HG03442 (cell line): Measurements from ENCODE around the gene DTX1.

ENCODE experiments used
- ATAC-seq: cut with Tn5 transposase; IDR thresholded peaks from one replicate; pipeline ENCODE4 v1.9.1; 2021; ENCODE audit warnings: mild to moderate bottlenecking, moderate library complexity; ENCODE audit not compliant: unreplicated experiment

DTX1 gene

DNA sequence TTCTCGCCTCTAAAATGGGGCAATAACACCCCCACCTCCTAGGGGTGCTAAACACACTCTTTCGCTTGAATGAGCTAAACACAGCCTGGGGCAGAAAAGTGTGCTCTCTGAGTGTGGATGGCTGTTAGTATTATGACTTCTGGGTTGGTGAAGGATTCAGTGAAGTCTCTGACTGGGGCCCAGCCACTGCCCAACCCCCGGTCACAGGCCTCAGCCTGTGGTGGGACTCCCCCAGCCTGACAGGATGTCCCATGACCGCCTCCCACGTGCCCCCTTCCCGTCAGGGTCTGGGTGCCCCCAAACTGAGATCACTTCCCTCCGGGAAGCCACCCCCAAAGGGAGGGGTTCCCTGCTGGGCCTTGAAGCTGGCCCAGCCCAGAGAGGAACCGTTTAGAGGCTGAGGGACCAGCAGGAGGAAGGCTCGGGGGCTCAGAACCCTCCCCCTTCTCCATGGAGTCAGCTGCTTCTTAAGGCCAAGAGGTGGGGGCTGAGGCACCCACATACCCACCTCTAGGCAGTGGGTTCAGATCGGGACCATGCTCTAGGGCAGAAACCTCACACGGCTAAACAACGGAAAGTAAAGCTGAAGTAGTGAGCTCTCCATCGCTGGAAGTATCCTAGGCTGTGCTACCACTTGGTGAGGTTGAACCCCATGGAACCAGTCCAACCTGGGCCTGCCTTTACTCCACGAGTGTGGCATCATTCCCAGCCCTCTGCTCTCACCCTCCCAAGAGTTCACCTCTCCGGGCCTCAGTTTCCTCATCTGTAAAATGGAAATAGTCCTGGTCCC is 13.8 kb downstream of the DTX1 start:
- ATAC-seq: peak; percentile 39

DNA sequence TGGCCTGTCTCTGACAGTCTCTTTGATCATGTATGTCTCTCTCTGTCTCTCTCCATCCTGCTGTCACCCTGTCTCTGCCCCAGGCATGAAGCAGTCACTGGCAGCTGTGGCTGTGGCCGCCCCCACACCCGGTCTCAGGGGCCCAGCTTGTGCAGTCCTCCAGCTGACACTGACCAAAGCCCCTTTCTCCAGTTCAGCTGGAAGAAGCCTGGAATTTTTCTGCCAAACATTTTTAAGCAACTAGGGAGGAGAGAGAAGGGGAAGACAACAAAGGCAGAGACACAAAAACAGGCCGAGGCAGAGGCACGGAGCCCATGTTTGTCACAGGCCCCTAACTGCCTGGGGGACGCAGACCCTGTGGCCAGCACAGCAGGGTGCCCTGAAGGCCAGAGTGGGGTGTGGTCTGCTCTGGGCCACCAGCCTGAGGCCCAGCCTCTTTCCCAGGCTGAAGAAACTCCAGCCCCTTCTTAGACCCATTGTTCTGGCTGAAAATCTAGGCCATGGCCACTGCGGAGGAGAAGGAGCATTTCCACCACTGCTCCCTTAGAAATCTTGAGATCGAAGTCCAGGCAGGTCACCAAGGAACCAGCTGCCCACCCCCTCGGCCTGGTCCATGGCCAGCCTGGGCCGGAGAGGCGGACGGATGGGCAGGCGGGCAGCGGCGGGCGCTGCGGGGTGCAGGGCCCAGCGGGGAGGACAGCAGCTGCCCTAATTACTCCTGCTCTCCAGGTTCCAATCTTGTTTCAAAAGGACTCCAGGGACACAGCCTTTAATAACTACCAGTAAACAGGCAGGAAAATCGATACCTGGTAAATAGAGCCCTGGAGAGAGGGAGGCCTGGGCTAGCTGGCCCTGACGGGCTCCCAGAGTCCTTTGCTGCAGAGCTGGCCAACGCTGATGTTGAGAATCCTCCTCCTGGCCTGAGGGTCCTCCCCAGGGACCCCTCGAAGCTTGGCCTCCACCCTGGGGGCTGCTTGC is 14.9 kb downstream of the DTX1 start:
- ATAC-seq: no peak

DNA sequence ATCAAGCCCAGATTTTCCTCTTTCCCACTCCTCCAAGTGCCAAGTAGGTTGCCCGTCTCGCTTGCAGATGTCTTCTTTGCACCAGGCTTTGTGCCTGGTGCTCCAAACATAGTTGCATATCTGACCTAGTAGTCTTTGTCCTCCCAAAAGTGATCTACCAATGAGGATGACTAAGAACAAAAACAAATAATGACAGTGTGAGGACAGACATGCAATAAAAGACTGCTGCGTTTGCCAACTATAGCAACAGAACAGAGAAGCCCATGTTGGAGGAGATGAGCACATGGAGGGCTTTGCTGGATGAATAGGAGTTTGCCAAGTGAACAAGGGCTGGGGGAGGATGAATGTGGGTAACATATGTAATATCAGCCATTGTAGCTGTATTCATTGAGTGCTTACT is 15.6 kb downstream of the DTX1 start:
- ATAC-seq: no peak

DNA sequence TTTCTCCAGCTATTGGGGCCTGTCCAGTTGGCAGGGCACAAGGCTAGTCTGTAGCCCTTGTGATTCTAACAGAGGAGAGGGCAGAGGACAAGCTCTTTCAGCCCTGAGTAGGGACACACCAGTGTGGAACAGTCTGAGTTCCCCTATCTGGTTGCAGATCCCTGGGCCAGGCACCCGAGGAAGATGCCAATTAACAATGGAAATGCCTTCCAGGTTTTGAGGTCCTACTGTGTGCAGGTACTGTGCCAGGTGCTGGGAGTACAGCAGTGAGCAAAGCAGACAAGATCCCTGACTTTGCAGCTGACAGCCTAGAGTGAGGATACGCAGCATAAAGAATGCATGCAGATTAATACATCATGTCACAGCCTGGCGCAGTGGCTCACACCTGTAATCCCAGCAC is 17.1 kb downstream of the DTX1 start:
- ATAC-seq: no peak

DNA sequence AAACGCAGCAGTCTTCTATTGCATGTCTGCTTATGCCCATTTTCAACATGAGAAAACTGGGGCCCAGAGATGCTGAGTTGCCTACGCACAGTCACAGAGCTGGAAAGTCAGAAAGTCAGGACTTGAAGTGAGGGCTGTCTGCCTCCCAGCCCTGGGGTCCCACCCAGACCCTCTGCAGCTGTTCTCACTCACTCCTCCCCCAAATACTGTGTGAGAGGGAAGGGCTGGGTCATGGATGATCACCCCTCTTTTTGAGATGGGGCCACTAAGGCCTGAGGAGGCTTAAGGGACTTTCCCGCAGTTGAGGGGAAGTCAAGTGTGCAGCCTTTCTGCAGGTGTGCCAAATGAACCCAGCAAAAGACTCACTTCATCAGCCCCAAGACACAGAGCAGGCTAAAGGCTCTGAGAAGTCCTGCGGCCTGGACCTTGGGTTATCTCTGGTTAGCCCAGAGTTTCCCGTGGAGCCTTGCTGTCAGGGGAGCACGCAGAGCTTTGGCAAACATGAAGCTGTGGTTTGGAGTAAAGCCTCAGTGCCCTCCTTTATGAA is 18.7 kb downstream of the DTX1 start:
- ATAC-seq: peak; percentile 86

DNA sequence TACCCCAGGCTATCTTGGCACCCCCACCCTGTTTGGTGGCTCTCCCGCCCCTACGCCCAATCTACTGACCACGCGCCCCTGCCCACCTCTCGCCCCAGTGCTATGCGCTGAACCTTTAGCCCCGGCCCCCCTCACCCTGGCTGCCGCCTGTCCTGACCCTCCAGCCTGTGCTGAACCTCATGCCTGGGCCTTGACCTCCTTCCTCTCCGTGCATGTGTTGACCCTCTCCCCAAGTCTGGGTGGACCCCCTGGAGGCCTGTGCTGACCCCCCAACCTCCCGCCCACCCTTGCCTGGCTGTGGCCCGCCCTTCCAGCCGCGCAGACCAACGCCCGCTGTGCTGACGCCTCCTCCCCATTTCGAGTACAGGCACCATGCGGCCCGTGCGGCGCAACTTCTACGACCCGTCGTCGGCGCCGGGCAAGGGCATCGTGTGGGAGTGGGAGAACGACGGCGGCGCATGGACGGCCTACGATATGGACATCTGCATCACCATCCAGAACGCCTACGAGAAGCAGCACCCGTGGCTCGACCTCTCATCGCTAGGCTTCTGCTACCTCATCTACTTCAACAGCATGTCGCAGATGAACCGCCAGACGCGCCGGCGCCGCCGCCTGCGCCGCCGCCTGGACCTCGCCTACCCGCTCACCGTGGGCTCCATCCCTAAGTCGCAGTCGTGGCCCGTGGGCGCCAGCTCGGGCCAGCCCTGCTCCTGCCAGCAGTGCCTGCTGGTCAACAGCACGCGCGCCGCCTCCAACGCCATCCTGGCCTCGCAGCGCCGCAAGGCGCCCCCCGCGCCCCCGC is 20.7 kb downstream of the DTX1 start:
- no peak for ATAC-seq

DNA sequence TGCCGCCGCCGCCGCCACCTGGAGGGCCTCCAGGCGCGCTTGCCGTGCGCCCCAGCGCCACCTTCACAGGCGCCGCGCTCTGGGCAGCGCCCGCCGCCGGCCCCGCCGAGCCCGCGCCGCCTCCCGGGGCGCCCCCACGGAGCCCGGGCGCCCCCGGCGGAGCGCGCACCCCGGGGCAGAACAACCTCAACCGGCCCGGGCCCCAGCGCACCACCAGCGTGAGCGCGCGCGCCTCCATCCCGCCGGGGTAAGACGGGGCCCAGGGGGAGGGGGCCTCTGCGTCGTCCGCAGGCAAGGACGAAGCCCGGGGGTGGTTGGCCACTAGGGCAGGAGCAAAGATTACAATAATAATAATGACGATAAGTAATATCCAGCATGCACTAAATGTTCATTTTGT is 21.3 kb downstream of the DTX1 start:
- no peak for ATAC-seq

DNA sequence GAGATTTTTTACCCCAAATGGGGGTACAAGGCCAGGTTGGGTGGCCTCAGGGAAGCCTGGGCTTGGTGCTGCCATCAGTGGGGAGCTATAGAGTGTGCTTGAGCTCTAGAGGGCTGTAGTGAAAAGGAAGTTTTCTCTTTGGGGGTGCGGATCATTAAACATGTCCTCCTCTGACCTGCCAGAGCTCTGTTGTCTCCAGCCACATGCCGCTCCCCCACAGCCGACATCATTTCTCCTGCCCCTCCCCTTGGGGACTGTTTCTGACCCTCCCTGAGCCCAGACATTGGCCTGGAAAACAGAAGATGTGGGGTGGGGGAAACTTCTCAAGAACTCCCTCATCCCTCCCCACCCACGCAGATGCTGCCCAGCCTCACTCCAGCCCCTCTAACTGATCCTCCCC is 25.3 kb downstream of the DTX1 start:
- no peak for ATAC-seq

DNA sequence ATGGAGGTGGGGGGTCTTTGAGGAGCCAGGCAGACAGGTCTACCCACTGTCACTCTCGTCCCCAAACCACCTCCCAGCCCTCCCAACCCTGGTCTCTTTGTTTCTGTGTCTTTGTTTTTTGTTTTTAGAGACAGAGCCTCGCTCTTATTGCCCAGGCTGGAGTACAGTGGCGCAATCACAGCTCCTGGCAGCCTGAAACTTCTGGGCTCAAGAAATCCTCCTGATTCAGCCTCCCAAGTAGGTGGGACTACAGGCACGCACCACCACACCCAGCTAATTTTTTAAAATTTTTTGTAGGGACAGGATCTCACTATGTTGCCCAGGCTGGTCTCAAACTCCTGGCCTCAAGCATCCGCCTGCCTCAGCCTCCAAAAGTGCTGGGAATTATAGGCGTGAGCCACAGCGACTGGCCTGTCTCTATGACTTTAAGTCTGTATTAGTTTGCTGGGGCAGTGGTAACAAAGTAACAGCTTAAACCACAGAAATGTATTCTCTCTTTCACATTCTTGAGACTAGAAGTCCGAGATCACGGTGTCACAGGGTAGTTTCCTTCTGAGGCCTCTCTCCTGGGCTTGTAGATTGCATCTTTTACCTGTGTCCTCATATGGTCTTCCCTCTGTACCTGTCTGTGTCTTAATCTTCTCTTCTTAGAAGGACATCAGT is 26.1 kb downstream of the DTX1 start:
- peak; percentile 63 for ATAC-seq

DNA sequence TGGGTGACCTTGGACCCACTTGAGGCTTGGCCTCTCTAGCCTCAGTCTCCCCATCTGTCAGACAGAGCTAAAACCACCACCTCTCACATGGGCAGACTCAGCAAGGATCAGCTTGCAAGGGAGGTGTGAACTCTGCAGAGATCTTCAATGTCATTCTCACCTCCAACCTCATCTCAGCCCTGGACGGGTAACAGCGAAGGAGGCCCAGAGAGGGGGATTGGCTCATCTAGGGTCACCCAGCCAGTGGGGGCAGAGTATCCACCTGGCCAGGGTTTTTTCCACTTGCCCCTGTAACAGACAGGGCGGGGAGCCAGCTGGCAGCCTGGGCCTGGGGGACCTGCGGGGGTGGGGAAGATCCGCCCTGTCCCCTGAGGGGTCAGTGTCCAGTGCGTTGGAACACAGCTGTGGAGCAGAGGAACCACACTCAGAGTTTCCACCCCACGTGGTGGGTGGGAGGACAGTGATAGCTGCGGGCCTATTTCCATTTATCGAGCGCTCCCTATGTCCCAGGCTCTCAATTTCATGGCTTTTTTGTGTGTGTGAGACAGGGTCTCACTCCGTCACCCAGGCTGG is 27.4 kb downstream of the DTX1 start:
- no peak for ATAC-seq

DNA sequence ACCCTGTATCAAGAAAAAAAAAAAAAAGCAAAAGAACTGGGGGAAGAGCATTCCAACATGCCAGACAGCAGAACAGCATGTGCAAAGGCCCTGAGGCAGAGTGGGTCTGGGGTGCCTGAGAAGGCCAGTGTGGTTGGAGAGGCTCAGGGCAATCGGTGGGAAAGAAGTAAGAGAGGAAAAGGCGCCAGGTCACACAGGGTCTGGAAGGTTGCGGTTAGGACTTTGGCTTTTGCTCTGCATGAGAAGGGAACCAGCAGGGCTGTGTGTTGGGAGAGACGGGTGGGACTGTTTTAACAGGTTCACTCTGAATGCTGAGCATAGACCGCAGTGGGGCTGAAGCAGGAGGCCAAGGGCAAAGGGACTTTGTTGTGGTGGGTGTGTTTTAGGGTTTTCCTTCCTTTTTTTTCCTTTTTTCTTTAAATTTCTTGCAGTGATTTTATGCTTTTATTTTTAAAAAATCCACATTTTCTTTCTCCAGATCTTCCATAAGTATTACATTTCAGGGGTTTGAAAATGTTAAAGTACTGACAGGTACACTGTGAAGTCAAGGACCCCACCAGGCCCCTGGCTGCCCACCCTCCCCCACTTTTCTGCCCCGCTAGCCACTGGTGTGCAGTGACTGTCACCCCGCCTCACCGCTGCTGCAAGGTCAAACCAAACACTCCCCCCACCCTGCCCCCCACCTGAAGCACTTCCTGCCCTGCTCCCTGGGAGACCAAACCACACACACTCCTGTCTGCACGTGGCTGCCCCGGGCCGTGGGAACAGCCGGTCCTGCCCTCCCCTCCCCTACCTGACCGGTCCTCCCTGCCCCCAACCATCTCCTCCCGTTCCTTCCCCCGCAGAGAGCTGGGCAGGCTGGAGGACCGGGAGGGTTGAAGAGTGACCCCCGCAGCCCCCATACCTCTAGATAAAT is 30.0 kb downstream of the DTX1 start:
- ATAC-seq: no peak

DNA sequence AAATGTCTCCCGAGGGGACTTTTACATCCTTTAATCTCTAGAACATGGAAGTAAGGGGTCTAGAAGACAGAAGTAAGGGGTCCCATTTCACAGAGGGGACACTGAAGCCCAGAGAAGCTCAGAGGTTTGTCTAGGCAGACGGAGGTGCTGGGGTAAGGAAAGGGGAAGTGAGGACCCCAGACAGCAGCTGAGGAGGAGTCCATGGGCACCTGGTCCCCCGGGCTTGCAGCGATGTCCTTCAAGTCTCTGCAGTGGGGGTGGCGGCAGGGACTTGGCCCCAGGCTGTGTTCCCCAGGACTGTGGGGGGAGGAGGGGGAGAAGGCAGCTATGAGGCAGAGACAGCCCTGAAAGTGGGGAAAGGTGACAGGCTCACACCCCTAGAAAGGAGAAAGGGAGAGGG is 30.7 kb downstream of the DTX1 start:
- ATAC-seq: no peak

DNA sequence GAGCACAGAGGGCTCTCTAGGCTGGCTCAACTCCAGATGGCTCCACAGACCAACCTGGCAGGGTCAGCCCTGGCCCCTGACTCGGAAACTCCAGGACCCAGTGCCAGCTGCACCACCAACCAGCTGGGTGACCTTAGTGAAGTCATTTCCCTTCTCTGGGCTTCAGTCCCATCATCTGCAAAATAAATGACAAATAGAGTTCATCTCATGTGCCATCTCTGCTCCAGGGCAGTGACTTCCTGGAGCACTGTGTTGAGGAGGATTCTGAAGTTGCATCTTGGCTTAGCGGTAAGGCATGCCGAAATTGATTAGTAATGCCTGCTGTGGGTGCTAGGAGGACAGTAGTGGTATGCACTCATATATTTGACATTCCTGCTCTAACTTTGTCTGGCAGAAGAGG is 31.5 kb downstream of the DTX1 start:
- no peak for ATAC-seq

DNA sequence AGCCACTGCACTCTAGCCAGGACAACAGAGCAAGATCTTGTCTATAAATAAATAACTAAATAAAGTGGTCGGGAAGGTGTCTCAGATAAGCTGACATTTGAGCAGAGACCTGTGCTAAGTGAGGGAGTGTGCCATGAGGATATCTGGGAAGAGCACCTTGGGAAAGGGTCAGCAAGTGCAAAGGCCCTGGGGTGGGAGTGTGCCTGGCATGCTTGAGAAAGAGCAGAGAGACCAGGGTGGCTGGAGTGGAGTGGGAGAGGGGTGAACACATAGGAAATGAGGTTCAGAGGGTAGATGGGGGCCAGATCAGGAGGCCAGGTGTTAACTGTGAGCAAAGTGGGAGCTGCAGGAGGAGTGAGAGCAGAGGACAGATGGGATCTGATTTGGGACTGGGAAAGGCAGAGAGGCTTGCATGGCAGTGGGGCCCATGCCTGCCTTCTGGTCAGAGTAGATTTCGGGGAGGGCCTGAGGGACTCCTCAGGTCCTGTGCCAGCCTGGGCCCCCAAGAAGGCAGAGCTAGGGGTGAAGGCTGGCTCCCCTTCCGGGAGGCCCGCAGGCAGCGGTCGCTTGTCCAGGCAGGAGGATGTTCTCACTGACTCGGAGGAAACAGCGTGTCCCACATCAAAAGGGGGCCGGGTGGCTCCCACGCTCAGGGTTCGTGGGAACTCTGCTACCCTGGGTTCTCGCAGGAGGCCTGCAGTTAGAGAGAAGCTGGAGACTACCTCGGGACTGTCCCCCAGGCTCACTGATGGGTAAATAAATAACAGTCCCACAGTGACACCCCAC is 32.6 kb downstream of the DTX1 start:
- ATAC-seq: no peak

DNA sequence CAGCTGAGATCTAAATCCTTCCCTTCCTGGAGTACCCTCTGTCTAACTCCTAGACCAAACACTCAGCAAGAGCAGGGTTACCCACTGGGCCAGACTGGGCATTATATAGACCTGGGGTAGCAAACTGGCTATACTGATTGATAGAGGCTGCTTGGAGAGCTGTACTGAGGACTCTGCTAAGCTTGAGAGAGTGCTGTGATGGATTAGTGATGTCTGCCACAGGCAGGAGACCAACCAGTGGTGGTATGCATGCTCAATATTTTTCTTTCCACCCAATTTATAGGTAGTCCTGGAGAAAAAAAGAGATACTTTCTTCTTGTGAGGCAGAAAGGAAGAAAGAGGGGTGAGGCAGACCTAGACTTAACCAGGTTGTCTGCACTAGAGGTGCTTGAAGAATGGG is 33.3 kb downstream of the DTX1 start:
- ATAC-seq: no peak

DNA sequence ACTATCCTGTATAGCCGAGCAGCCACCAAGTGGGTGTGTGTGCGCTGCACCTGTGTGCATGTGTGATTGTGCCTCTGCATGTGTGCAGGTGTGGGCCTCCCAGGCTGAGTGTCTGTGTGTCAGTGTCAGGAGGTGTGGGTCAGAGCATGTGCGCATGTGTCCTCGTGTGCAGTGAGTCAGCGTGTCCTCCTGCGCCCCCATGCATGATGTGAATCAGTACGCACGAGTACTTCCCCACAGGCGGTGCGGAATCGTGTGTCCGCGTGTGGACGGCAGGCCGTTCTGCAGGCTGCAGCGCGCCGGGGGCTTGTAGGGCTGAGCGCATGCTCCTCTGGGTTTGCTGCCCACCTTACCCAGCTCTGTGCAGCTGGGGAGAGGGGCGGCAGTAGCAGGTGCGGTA is 34.2 kb downstream of the DTX1 start:
- no peak for ATAC-seq

DNA sequence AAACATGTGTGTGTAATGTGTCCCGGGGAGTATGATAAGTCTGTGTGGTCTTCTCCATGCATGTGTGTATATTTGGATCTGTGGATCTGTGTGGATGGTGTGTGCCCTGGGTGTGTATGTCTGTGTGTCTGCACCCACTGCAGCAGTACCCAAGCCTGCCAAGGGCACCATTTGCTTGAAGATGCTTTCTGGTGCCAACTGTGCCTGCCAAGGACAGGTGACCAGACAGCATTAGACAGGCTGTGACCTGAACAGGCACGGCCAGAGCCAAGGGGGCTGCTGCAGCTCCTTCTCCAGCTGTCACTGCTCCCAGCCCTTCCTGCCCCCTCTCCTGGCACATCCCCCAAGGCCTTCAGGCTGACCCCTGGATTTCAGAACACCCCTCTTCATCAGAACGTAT is 35.0 kb downstream of the DTX1 start:
- no peak for ATAC-seq
